ENCODE measurements around the gene USP12.

USP12 gene

DNA sequence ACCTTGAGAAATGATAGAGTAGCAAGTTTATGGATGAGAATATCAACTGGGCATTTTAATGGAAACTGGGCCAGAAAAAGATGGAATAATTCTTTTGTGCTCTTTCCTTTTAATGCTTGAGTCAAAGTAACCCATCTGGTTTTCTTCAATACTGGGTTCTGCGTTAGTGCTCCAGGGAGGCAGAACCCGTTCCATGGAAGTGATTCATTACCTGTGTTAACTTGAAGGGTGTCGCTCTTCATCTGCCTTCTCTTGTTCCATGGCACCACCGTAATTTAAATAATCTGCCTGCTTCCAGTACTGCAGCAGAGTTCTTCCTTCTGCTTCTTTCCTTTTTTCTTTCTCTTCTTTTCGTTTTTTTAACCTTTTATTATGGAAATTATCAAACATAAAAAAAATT is 14.7 kb upstream of the USP12 start:
- in situ Hi-C loops (cut with HindIII; ENCODE audit: low sequenced_read_pairs) = no loop called here

DNA sequence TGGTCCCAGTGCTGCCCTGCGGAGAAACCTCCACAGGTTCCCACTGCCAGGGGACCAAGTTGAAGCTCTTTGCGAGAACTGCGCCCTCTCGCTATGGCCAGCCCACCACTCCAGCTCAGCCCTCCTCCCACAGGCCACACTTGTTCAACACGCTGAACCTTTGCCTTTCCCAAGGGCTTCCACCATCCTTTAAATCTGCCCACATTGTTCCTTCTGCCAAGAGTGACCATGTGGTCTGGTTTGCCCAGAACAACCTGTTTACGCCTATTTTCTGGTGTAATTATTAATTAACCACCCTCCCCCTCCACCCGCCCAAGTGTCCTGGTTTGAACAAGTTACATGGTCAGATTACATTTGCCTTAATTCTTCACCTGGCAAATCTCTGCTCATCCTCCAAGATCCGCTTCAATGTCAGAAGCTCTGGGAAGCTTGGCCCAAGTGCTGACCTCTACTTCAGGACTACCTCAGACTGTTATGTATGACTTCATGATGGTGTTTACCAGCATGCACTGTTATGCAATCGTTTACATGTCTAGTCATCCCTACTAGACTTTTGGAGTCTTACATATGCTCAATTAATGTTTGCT is 12.0 kb upstream of the USP12 start:
- in situ Hi-C loops (cut with HindIII; ENCODE audit: low sequenced_read_pairs) = no loop called here

DNA sequence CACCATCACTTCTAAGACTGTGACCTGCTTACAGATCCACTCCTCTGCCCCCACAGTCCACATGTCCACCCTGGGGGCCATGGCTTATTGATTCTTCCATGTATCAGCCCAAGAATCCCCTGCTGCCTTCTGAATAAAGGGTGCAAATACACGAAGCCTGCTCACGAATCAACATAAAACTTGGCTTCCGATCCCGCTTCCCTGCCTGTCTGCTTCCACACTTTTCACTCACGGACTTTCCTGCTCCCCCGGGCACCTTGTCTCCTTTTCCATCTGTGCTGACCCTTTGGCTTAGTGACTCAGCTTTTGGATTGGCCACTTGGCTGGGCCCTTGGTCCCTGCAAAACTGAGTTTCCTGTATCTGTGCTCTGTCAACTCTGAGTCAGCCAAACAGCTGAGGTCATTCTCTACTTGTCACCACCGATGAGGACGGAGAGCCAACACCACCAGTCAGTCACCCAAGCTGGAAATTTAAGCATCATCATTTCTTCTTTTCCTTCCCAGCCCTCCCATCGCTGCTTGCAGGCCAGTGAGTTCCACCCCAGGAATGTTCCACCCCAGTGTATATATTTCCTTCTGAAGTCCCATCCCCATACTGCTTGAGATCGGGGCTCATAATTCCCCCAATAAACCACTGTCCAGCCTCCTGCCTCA is 11.4 kb upstream of the USP12 start:
- in situ Hi-C loops (cut with HindIII; ENCODE audit: low sequenced_read_pairs) = no loop called here

DNA sequence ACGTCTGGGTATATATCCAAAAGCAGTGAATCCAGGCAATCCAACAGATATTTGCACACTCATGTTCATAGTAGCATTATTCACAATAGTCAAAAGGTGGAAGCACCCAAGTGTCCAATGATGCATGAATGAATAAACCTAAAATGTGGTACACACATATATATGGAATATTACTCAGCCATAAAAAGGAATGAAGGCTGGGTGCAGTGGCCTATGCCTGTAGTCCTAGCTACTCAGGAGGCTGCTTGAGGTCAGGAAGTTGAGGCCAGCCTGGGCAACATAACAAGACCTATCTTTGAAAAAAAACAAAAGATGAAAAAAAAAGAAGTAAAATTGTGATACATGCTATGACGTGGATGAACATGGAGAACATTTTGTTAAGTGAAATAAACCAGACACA is 10.4 kb upstream of the USP12 start:
- in situ Hi-C loops (cut with HindIII; ENCODE audit: low sequenced_read_pairs) = no loop called here

DNA sequence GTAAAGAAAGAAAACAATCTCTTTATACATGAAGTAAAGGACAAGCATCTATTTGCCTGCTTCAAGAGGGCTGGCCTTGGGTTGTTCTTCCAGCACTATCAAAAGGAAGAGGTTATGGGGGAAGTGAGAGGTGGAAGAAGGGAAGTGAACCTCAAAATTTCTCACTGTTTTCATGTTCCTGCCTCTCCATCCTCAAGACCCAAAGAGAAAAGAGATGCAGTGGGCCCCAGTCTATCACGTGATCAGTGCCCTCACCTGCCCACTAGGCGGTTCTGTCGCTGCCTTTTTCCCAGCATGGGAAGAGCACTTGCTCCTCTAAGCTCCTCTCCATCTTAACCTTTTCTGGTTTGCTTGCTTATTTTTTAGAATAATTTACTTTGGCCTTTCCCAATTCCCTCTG is 6.2 kb upstream of the USP12 start:
- in situ Hi-C loops (cut with HindIII; ENCODE audit: low sequenced_read_pairs) = no loop called here

DNA sequence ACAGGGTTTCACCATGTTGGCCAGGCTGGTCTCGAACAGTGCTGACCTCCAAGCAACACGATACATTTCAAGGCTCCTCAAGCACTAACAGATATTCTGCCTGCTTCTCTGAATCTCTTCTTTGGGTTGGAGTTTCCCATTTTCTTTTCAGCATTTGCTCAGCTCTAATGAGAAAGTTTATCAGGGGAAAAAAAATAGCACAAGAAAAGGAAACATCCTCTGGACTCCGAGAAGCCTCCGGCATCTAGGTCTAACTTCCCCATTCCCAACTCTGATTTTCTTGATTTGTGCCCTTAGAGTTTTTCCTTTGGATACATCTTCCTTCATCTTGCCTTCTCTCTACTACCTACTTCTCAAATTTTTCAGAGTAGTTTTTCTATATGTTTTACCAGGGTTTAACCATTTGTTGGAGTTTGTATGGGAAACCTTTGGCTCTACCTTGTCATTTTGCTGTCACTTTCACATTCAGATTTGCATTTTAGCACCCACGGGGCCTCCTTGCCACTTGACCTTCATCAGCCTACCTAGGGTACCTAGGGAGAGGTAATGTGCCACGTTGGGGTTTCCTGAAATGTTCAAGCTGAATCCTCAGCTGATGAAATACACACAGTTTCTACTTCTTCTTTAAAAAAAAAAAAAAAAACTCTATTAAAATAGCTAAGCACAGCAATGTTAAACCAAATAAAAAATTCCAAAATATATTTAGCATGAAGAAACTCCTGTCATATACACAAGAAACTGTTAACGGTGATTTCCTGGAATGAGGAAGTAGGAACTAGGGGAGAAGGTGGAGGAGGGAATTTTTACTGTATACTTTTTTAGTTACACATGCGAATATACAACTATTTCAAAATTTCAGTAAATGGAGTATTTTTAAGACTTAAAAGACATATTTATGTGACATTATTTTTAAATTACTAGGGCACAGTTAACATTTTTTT is 5.1 kb upstream of the USP12 start:
- in situ Hi-C loops (cut with HindIII; ENCODE audit: low sequenced_read_pairs) = no loop called here

DNA sequence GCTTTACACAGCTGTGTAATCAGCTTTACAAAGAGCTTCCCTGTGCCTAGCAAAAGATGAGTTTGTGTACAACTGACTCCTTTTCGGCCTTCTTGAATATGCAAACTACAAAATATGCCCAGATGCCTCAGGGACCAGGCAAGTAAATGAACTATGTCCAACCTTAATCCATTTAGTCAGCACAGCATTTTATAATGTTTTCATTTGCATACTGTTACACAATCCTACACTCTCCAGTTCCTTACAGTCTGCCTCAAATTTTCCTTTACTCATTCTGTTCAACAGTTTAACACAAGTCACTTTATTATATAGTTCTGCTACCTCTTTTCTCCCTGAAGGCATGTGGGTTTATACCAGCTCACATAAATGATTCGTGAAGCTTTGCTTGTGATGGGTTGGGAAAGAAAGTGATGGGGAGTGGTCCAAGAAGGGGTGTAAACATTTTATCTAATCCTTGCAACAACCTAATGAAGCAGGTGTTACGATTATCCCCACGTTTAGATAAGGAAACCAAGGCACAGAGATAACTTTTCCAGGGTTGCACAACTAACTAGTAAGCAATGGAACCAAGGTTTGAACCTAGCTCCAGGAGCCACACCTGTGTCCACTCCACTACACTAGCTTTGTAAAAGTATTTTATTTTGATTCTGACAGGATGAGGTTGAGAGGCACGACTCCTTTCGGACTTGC is 3.3 kb upstream of the USP12 start:
- in situ Hi-C loops (cut with HindIII; ENCODE audit: low sequenced_read_pairs) = no loop called here

DNA sequence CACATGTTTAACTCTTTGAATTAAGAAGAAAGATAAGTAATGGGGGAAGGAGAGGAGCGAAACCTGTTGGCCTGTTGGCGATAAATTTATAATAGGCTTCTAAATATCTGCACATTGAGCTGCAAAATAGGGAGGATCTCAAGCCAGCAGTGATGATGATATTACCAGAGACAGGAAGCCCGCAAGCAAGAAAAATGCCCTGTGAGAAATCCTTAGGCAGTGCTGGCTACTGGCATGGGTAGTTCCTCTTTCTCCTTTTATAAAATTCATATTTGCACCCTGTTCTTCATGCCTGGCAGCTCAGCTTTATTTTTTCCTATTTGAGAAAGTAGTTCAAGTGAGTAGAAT is 858 bp upstream of the USP12 start:
- in situ Hi-C loops (cut with HindIII; ENCODE audit: low sequenced_read_pairs) = no loop called here

DNA sequence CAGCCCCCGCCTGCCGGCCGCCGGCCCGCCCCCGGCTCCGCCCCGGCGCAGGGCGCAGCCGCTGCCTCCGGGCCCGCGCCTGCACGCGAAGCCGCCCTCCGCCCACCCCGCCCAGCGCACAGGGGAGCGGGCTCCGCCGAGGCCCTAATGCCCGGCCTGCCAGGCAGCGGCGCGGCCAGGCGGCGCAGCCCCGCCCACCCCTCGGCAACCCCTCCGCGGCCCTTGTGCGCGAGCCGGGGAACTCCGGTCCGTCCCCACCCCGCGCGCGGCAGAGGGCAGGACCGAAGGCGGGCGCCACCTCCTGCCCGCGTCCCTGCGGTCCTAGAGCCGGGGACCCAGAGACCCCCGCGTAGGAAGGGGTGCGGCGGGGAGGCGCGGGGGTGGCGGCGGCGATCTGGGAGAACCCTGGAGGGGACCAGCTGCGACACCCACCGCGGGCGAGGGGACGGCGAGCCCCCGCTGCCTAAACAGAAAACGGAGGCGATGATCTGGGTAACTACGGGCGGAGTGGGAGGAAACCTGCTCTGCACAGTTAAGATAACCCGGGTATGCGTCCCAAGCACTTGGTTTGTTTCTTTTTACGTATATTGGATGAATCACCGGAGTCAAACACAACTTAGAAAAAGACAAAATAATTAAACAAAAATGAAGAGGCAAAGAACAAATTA is 350 bp upstream of the USP12 start:
- in situ Hi-C loops (cut with HindIII; ENCODE audit: low sequenced_read_pairs) = no loop called here

DNA sequence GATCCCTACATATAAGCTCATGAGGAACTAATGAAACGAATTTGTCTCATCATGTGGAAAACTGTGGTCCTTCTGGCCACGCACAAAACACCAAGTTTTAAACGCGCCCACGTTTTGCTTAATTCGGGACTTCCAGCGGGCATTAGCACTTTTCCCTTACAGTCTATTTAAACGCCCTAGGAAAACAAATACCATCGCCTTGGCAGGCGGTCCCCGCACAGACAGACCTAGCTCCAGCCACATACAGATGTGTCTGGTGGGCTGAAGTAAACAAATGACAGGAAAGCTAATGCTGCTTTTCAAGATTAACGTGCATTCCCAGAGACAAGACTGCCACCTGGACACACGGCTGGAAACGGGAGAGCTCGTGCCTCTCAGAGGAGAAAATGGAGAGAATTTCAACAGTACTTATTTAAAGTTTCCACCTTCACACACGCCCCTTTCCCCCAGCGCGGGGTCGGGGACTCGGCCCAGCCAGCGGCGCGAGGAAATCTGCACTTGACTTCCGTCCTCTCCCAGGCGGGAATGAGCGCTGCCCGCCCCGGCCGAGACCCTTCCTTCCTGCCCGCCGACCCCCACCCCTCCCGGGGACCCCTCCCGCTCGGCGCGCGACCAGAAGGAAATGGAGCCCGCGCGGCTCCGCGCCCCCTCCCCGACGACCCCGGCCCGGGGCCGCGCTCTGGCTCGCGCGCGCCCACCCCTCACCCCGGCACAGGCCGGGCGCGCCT is 931 bp downstream of the USP12 start:
- in situ Hi-C loops (cut with HindIII; ENCODE audit: low sequenced_read_pairs) = no loop called here

DNA sequence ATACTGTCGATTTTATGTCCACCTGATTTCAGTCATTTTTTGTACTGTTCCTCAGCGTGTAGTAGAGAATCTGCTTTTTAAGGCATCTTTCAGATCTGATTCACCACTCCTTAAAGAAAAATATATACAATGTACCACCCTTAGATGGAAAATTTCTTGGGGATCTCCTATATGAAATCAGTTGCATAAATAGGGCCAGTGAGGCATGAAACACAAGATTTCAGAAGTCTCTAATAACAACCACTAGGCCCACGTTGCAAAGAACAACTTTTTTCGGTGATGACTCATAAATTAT is 1.4 kb downstream of the USP12 start:
- in situ Hi-C loops (cut with HindIII; ENCODE audit: low sequenced_read_pairs) = no loop called here

DNA sequence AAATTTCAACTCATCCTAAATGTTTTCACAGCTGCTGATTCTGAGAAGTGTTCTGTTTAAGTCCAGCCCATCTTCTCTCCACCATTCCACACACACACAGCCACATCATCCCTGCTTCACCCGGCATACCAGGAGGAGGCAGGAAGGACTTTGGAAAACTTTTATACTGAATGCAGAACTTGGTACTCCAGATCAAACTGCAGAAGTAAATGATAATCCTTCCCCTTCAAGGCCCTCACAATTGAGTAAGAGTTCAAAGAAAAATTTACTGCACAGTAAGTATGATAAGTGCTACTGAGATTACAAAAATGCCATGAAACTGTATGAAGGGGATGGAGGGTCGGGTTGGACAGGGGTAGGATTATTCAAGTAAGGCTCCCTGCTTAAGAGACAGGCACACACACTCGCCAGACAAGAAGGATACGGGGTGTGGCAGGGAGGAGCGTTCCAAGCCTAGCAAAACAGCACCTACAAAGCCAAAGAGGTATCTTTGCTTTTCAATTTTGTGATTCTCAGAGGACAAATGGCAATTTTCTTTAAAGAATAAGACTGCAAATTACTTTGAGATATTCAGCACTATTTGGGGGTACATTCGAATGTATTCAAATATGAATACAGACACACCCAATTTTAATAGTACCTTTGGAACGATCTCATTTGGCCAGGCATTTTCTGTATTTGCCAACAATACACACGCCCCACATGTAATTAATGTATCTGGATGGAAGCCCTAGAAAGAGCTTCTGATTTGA is 2.5 kb downstream of the USP12 start:
- in situ Hi-C loops (cut with HindIII; ENCODE audit: low sequenced_read_pairs) = no loop called here

DNA sequence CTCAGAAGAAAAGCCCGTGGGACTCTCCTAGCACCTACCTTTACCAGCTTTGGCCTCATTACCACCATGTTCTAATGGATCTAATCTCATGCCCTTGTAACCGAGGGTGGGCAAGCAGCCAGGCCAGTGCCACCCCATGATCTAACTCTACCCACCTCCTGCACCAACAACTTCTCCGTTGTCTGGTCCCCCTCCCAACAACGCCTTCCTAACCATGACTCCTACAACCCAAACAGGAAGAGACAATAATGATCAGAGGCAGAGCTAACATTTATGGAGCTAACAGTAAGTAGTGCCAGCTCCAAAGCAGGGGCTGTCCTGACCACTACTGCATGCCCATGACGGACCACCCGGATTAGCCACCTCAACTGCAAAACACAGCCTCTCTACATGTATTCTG is 3.5 kb downstream of the USP12 start:
- in situ Hi-C loops (cut with HindIII; ENCODE audit: low sequenced_read_pairs) = no loop called here

DNA sequence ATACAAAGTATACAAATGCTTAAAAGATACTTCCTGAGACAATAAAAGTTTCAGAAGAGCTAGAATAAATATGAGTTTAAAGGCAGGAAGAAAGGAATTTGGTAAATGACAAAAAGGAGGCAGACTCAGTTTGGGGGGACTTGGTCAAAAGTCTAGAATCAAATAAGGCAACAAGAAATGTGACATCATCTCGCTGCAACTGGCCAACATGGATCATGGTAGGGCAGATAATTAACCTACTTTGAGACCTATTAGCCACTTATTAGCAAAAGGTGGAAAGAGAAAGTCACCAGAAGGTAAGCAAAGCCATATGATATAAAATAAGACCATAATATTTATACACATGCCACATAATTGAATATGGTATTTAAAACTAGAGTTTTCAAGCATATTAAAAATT is 5.3 kb downstream of the USP12 start:
- in situ Hi-C loops (cut with HindIII; ENCODE audit: low sequenced_read_pairs) = no loop called here

DNA sequence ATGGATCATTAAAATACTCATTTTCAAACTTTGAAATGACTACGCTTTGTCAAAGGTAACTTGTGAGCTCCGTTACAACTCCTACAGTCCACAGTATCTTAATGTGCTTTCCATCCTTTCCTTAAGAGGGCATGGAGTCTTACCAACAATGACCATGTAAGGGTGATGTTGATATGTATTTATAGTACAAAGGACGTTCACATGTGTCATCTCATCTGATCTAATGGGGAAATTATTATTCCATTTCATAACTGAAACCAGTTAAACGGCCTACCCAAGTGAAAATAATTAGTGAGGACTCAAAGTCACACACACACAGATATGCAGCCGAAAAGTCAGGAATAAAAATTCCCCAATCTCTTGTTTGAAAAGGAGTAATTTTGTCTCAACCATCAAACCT is 9.6 kb downstream of the USP12 start:
- in situ Hi-C loops (cut with HindIII; ENCODE audit: low sequenced_read_pairs) = no loop called here

DNA sequence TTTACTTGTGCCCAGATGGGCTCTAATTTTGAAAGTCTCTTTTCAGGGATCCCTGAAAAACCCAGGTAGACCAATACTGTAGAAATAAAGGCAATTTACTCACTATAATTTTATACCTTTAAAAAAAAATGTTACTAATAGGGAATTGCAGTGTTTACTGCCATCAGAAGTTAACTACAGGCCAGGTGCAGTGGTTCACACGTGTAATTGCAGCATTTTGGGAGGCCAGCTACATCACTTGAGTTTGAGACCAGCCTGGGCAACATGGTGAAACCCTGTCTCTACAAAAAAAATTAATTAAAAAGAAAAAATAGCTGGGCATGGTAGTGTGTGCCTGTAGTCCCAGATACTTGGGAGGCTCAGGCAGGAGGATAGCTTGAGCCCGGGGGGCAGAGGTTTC is 10.2 kb downstream of the USP12 start:
- in situ Hi-C loops (cut with HindIII; ENCODE audit: low sequenced_read_pairs) = no loop called here

DNA sequence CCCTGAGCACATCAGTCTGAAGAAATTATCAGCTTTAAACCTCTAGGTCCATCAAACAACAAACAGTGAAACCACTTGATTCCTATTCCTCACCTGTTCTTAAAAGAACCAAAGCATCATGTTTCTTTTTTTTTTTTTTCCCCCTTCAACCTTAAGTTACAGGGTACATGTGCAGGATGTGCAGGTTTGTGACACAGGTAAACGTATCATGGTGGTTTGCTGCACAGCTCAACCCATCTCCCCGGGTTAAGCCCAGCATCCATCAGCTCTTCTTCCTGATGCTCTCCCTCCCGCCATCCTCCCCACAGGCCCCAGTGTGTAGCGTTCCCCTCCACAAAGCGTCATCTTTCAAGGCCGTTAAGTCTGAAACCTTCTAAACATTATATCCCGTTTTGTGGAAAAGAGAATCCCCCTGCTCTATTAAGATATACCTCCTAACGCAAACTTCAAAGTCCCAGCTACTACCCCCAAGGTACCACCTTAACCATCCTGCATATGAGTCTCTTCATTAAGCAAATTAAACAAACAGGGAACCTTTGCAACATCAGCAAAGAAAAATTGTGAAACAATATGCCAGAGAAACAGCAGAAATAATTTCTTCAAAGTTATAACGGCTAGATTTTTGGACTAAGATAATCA is 10.8 kb downstream of the USP12 start:
- in situ Hi-C loops (cut with HindIII; ENCODE audit: low sequenced_read_pairs) = no loop called here

DNA sequence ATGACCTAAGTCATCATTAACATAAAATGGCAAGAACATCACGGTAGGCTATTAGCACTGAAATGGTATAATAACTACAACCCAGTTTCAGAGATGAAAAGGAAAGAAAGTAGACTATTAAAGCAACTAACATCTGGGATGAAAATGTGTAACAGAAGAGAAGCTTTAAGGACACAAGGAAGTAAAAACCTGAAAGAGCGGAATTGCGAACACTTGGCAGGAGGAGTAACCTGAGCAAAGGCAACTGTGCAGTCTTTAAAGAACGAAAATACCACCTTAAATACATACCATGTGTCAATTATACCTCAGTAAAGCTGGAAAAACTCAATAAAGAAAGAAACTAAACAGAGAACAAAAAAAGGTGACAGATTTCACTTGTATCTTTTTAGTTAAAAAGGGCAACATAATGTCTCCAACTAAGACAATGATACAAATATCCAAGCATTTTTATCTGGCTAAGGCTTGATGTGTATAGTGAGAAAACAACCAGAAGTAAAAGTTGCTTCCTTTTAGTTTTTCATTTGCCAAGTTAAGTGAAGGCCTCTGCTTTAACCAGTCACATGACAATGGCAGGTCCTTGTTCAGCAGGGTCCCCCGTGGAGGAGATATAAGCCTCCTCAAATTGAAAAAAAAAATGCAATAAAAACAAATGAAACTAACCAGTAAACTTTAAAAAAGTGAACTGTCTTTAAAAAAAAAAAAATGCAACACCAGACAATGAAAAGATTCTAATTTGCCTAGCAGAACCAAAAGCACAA is 11.6 kb downstream of the USP12 start:
- in situ Hi-C loops (cut with HindIII; ENCODE audit: low sequenced_read_pairs) = no loop called here

DNA sequence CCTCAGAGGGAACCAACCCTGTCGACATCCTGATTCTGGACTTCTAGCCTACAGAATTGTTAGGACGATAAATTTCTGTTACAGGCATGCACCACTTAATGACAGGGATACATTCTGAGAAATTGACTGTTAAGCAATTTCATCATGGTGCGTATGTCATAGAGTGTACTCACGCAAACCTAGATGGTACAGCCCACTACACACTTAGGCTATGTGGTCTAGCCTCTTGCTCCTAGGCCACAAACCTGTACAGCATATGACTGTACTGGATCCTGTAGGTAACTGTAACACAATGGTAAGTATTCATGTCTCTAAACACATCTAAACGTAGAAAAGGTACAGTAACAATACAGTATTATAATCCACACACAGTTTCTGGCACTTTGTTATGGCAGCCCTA is 13.3 kb downstream of the USP12 start:
- in situ Hi-C loops (cut with HindIII; ENCODE audit: low sequenced_read_pairs) = no loop called here
